K562 (cell line): ENCODE data around the gene RNASEH2A. TPM values are rescaled to one million over a fixed set of nuclear protein-coding genes. Genes with fewer than 3 reads are reported as not detected.

ENCODE experiments used
- CBFA2T2 ChIP-seq: fragments of 450-650 bp; conservative IDR thresholded peaks from 2 replicates; pipeline ENCODE4 v1.6.1; 2017; ENCODE audit warnings: mild to moderate bottlenecking
- E2F1 ChIP-seq: sonication (generic); formaldehyde crosslinking; IDR thresholded peaks from 2 replicates; pipeline ENCODE4 v1.8.1; 2023; ENCODE audit warnings: mild to moderate bottlenecking, missing genetic modification reagents, moderate library complexity
- EHMT2 ChIP-seq: fragments of 450-650 bp; IDR thresholded peaks from 2 replicates; pipeline ENCODE4 v1.6.1; 2018; ENCODE audit warnings: antibody characterized with exemption
- ETV1 ChIP-seq: fragments of 450-650 bp; conservative IDR thresholded peaks from 2 replicates; pipeline ENCODE4 v1.6.1; 2016; ENCODE audit warnings: missing genetic modification characterization, control low read depth, low read depth, missing compliant biosample characterization
- KDM4B ChIP-seq, 2 experiments: fragments of 450-650 bp in 1 of 2; sonication (generic) in 1 of 2; IDR thresholded peaks; 2 replicates each; pipeline ENCODE4 v1.6.1; 2016 to 2017; ENCODE audit warnings: borderline replicate concordance in 2 of 2, antibody characterized with exemption in 1 of 2, low read depth in 1 of 2, mild to moderate bottlenecking in 1 of 2
- KHSRP ChIP-seq: fragments of 450-650 bp; IDR thresholded peaks from 2 replicates; pipeline ENCODE4 v1.6.1; 2017
- NCOA1 ChIP-seq: fragments of 450-650 bp; IDR thresholded peaks from 2 replicates; pipeline ENCODE4 v1.6.1; 2016; ENCODE audit warnings: low read depth
- NEUROD1 ChIP-seq: fragments of 150-350 bp; IDR thresholded peaks from 2 replicates; pipeline ENCODE4 v1.6.1; 2014; ENCODE audit warnings: borderline replicate concordance, low read length, low read depth; ENCODE audit not compliant: partially characterized antibody
- NR2C2 ChIP-seq, 2 experiments: fragments of 200-800 bp in 1 of 2; sonication (Bioruptor generic) in 1 of 2; sonication (generic) in 1 of 2; formaldehyde crosslinking in 1 of 2; IDR thresholded peaks; 2 replicates each; pipeline versions ENCODE4 v1.6.1 to v1.8.0; 2016 to 2022; ENCODE audit warnings: mild to moderate bottlenecking in 1 of 2, missing compliant biosample characterization in 1 of 2, missing genetic modification characterization in 1 of 2, missing genetic modification reagents in 1 of 2
- NR4A1 ChIP-seq, 2 experiments: fragments of 250-450 bp in 1 of 2; fragments of 450-650 bp in 1 of 2; sonication (Bioruptor Pico) in 1 of 2; IDR thresholded peaks; 2 replicates each; pipeline versions ENCODE4 v1.4.0 to v1.6.1; 2016 to 2020; ENCODE audit warnings: mild to moderate bottlenecking in 2 of 2, missing compliant biosample characterization in 1 of 2, missing genetic modification characterization in 1 of 2, moderate library complexity in 1 of 2
- POU5F1 ChIP-seq: fragments of 150-350 bp; IDR thresholded peaks from 2 replicates; pipeline ENCODE4 v1.6.1; 2014; ENCODE audit warnings: borderline replicate concordance, low read length, low read depth, mild to moderate bottlenecking; ENCODE audit not compliant: partially characterized antibody
- SMARCC2 ChIP-seq: fragments of 450-650 bp; IDR thresholded peaks from 2 replicates; pipeline ENCODE4 v1.6.1; 2017; ENCODE audit warnings: antibody characterized with exemption, moderate library complexity, mild to moderate bottlenecking, low read depth
- TBL1XR1 ChIP-seq, 2 experiments: IDR thresholded peaks; 2 replicates each; pipeline ENCODE4 v1.6.1; 2012; ENCODE audit warnings: improper control_type of control experiment in 2 of 2, low read length in 2 of 2, mild to moderate bottlenecking in 1 of 2
- TEAD4 ChIP-seq, 2 experiments: sonication (generic) in 1 of 2; formaldehyde crosslinking in 1 of 2; IDR thresholded peaks; 2 replicates each; pipeline versions ENCODE4 v1.6.1 to v1.8.0; 2012 to 2022; ENCODE audit warnings: borderline replicate concordance in 1 of 2, inconsistent platforms in 1 of 2, low read length in 1 of 2, mild to moderate bottlenecking in 1 of 2, missing genetic modification reagents in 1 of 2
- ZNF217 ChIP-seq: sonication (generic); formaldehyde crosslinking; IDR thresholded peaks from 2 replicates; pipeline ENCODE4 v1.8.0; 2022; ENCODE audit warnings: mild to moderate bottlenecking, missing genetic modification reagents
- ZNF41 ChIP-seq: fragments of 250-450 bp; sonication (Bioruptor Pico); conservative IDR thresholded peaks from 2 replicates; pipeline ENCODE4 v1.4.0; 2020; ENCODE audit warnings: mild to moderate bottlenecking
- ZNF699 ChIP-seq: fragments of 250-450 bp; sonication (Bioruptor Pico); IDR thresholded peaks from 2 replicates; pipeline ENCODE4 v1.8.0; 2021; ENCODE audit warnings: mild to moderate bottlenecking, moderate library complexity; ENCODE audit not compliant: insufficient replicate concordance
- ZNF75A ChIP-seq: fragments of 450-650 bp; formaldehyde crosslinking; IDR thresholded peaks from 2 replicates; pipeline ENCODE4 v1.4.0; 2020; ENCODE audit warnings: mild to moderate bottlenecking
- polyA plus RNA-seq, 8 experiments: library from polyadenylated mRNA; depleted of rRNA in 4 of 8; stranded (reverse) in 5 of 8; unstranded in 3 of 8; fragments of >200 nt; fragmentation: Nextera tagmentation in 2 of 8; fragmentation: Illumina TruSeq in 1 of 8; extraction: Ambion mirVana in 2 of 8; extraction: Trizol in 1 of 8; gene quantifications; 2 replicates each; pipeline versions ENCODE4 v1.2.1 to v1.2.3, GENCODE V29; 2011 to 2014; ENCODE audit warnings: inconsistent platforms in 1 of 8, missing spikeins in 1 of 8
- total RNA-seq, 7 experiments: library from RNA; depleted of rRNA in 6 of 7; stranded (reverse); fragments of >200 nt in 6 of 7; fragmentation: Illumina TruSeq in 2 of 7; extraction: Trizol in 2 of 7; gene quantifications; 2 replicates each; pipeline versions ENCODE4 v1.2.1 to v1.2.3, GENCODE V29; 2011 to 2021; ENCODE audit warnings: low replicate concordance in 1 of 7
- TF ChIP-seq, protein P1 (sequence below): fragments of 450-650 bp; conservative IDR thresholded peaks from 2 replicates; pipeline ENCODE4 v1.6.1; 2016; ENCODE audit warnings: missing genetic modification characterization, low read depth, mild to moderate bottlenecking, control low read depth, missing compliant biosample characterization
- TF ChIP-seq, protein P2 (sequence below): fragments of 250-450 bp; sonication (Bioruptor Pico); IDR thresholded peaks from 2 replicates; pipeline ENCODE4 v1.5.0; 2021; ENCODE audit warnings: mild to moderate bottlenecking, moderate library complexity

The RNASEH2A gene
- total and polyA plus RNA-seq, 9 of the 15 experiments (the other 6 are each of a cell fraction or from before 2014, with no cell fraction given) = 22.3 to 78.0 (median 61.7) TPM

- TF ChIP-seq, protein P1, sequence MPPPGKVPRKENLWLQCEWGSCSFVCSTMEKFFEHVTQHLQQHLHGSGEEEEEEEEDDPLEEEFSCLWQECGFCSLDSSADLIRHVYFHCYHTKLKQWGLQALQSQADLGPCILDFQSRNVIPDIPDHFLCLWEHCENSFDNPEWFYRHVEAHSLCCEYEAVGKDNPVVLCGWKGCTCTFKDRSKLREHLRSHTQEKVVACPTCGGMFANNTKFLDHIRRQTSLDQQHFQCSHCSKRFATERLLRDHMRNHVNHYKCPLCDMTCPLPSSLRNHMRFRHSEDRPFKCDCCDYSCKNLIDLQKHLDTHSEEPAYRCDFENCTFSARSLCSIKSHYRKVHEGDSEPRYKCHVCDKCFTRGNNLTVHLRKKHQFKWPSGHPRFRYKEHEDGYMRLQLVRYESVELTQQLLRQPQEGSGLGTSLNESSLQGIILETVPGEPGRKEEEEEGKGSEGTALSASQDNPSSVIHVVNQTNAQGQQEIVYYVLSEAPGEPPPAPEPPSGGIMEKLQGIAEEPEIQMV (tag) = no peak
- TF ChIP-seq POU5F1 = no peak
- TF ChIP-seq E2F1 = no peak
- no peak for TF ChIP-seq ZNF41 (CRISPR knock-in tag)
- TF ChIP-seq ETV1 (tag) = no peak
- no peak for TF ChIP-seq NEUROD1
- TF ChIP-seq ZNF75A (CRISPR knock-in tag) = no peak
- TF ChIP-seq ZNF699 = no peak
- no peak for TF ChIP-seq NR4A1 (CRISPR knock-in tag; IDR thresholded peaks at IDR 0.05)
- 0 out of 2 replicates have a peak, but pooled peaks have one; percentile 15 for TF ChIP-seq NR4A1 (tag; IDR thresholded peaks at IDR 0.05)
- no peak for TF ChIP-seq KDM4B (IDR thresholded peaks at IDR 0.05; ENCODE audit: borderline replicate concordance in 2 of 2, low read depth in 1 of 2)
- TF ChIP-seq TEAD4 (IDR thresholded peaks at IDR 0.05; ENCODE audit: low read length) = peak; percentile 98
- TF ChIP-seq TEAD4 (CRISPR knock-in tag; IDR thresholded peaks at IDR 0.05; ENCODE audit: borderline replicate concordance) = no peak
- TF ChIP-seq, protein P2, sequence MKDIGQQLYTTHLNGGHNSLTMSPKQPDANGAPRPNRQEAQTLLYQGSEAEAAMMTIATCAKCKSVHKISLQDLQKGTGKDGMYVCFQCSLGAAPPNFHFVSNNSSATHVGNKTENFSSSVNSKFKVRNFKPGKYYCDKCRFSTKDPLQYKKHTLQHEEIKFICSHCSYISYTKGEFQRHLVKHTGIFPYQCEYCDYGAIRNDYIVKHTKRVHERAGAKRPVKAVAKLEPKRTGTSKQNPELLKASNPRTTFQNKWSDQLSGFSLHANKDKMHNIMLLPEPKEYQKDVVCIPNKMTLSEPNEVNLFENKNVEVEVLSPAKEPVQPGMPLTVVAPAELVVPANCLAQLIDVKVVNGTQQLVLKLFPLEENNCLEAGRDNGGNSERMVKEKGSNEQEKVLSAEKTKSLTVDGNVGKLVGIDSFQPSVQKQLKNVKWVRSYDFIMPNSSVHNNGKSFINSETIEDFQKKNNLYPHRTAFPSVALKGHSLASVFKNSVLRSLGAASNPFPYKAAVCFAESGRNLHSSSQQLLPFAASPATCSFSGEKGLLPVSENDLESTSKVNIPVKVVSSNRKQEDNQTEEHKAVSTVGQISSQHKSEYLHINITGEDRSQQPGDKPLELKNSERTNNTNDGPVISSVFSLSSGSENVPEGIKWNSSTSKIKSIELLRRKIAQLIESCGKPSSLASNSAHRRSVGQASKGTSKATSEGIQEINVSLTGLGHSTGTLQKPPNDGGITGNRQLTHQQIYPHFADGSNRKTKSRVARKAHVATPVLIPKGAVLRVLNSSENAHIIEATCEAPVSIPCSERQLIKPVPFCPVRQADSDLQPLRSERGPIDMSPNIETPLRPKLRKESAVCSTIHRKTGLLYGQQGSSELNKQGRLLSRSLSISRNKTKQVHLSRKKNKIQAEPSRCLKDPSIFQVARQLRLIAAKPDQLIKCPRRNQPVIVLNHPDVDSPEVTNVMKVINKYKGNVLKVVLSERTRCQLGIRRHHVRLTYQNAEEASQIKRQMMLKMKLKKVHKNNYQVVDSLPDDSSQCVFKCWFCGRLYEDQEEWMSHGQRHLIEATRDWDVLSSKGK (CRISPR knock-in tag) = no peak
- TF ChIP-seq CBFA2T2 = peak; percentile 96
- peak; percentile 75; the same call in 1 of the 2 replicates for TF ChIP-seq EHMT2
- peak; percentile 88 to 91 for TF ChIP-seq TBL1XR1 (IDR thresholded peaks at IDR 0.05; ENCODE audit: low read length in 2 of 2)
- no peak for TF ChIP-seq NR2C2 (CRISPR knock-in tag; IDR thresholded peaks at IDR 0.05)
- TF ChIP-seq NR2C2 (tag; IDR thresholded peaks at IDR 0.05) = peak; percentile 54
- peak; percentile 82; the same call in 1 of the 2 replicates for TF ChIP-seq NCOA1
- TF ChIP-seq KHSRP = no peak
- no peak for TF ChIP-seq ZNF217 (CRISPR knock-in tag)
- peak; percentile 86 for TF ChIP-seq SMARCC2
Measured at GRCh38 chr19:12784394-12784870, 22.0 kb upstream of the RNASEH2A start (continued).
